ENCODE data around the gene SLC7A6.

The SLC7A6 gene

DNA sequence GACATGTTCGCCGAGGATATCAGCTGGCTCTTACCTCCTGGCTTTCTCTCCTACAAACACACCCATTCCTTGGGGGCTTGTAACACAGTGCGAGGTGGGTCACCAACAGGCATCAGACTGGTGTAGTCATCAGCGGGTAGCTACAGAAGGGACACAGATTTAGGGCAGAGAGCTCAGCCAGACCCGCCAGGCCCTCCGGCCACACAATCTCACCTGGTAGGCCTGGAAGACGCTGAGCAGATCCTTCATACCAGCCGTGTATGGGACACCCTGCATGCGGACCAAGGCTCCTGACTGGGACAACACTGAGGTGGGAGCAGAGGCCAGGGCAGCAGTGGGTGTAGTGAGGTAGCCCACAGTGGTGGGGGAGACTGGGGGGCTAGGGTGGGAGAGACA lies 34.2 kb upstream of the SLC7A6 start:
- TF ChIP-seq EZH2 (IDR thresholded peaks at IDR 0.05; ENCODE audit: borderline replicate concordance, low read depth, low read length, severe bottlenecking) = no peak
- TF ChIP-seq, protein P1, sequence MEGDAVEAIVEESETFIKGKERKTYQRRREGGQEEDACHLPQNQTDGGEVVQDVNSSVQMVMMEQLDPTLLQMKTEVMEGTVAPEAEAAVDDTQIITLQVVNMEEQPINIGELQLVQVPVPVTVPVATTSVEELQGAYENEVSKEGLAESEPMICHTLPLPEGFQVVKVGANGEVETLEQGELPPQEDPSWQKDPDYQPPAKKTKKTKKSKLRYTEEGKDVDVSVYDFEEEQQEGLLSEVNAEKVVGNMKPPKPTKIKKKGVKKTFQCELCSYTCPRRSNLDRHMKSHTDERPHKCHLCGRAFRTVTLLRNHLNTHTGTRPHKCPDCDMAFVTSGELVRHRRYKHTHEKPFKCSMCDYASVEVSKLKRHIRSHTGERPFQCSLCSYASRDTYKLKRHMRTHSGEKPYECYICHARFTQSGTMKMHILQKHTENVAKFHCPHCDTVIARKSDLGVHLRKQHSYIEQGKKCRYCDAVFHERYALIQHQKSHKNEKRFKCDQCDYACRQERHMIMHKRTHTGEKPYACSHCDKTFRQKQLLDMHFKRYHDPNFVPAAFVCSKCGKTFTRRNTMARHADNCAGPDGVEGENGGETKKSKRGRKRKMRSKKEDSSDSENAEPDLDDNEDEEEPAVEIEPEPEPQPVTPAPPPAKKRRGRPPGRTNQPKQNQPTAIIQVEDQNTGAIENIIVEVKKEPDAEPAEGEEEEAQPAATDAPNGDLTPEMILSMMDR (IDR thresholded peaks at IDR 0.05; ENCODE audit: borderline replicate concordance, extremely low read depth, low read length, poor library complexity, severe bottlenecking) = no peak
- no peak for DNase-seq
- ATAC-seq (ENCODE audit: insufficient read depth, low read depth) = no peak
- H3K36me3 ChIP-seq (ENCODE audit: insufficient read depth, low read length) = peaks cover 57% of the 10 kb centered on the region
- no peaks in the 10 kb centered on the region for H3K9me3 ChIP-seq (ENCODE audit: insufficient read depth, low read length, severe bottlenecking)
- H3K27me3 ChIP-seq (ENCODE audit: insufficient read depth, low read length, poor library complexity) = no peaks in the 10 kb centered on the region
- no peaks in the 10 kb centered on the region for H3K79me2 ChIP-seq (ENCODE audit: insufficient read depth, low read length)
- no peak overlapping the region for H2AFZ ChIP-seq (ENCODE audit: low read depth, low read length)
- H3K9ac ChIP-seq (ENCODE audit: low read depth, low read length) = no peak overlapping the region
- no peaks in the 10 kb centered on the region for H3K4me1 ChIP-seq (ENCODE audit: insufficient read depth, low read length)
- H3K27ac ChIP-seq (ENCODE audit: low read length) = no peak overlapping the region
- no peak overlapping the region for H3K4me2 ChIP-seq (ENCODE audit: insufficient read depth, low read length)
- H4K20me1 ChIP-seq (ENCODE audit: insufficient read depth, low read length) = peaks cover 12% of the 10 kb centered on the region
- no peak overlapping the region for H3K4me3 ChIP-seq (ENCODE audit: low read depth in 1 of 2, low read length in 2 of 2)

DNA sequence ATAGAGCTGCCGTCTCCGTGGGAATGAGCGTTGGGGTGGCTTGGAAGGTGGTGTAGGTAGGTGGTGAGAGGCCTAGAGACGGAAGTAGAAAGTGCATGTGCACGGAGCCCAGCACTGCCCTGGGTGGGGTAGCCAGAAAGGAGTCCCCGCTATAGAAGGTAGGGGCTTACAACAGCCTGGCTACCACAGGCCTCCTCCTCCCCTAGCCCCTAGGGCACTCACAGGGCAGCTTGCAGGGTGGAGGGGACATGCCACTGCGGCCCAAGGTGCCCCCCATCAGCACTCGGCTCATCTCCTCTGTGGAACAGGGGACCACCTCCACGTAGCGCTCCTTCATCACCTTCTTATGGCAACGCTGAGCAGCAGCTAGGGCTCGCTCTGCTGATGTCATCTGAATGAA lies 33.4 kb upstream of the SLC7A6 start:
- no peaks in the 10 kb centered on the region for H3K79me2 ChIP-seq (ENCODE audit: insufficient read depth, low read length)
- H3K9me3 ChIP-seq (ENCODE audit: insufficient read depth, low read length, severe bottlenecking) = no peaks in the 10 kb centered on the region
- H3K27me3 ChIP-seq (ENCODE audit: insufficient read depth, low read length, poor library complexity) = no peaks in the 10 kb centered on the region
- TF ChIP-seq EZH2 (IDR thresholded peaks at IDR 0.05; ENCODE audit: borderline replicate concordance, low read depth, low read length, severe bottlenecking) = no peak
- TF ChIP-seq, protein P1 (IDR thresholded peaks at IDR 0.05; ENCODE audit: borderline replicate concordance, extremely low read depth, low read length, poor library complexity, severe bottlenecking) = no peak
- DNase-seq (no peak), ATAC-seq (ENCODE audit: insufficient read depth, low read depth) (no peak)
- no peak overlapping the region for H3K4me2 ChIP-seq (ENCODE audit: insufficient read depth, low read length)
- H3K9ac ChIP-seq (ENCODE audit: low read depth, low read length) = no peak overlapping the region
- H2AFZ ChIP-seq (ENCODE audit: low read depth, low read length) = no peak overlapping the region
- H4K20me1 ChIP-seq (ENCODE audit: insufficient read depth, low read length) = peaks cover 12% of the 10 kb centered on the region
- peaks cover 56% of the 10 kb centered on the region for H3K36me3 ChIP-seq (ENCODE audit: insufficient read depth, low read length)
- no peak overlapping the region for H3K4me3 ChIP-seq (ENCODE audit: low read depth in 1 of 2, low read length in 2 of 2)
- no peak overlapping the region for H3K27ac ChIP-seq (ENCODE audit: low read length)
- no peaks in the 10 kb centered on the region for H3K4me1 ChIP-seq (ENCODE audit: insufficient read depth, low read length)

DNA sequence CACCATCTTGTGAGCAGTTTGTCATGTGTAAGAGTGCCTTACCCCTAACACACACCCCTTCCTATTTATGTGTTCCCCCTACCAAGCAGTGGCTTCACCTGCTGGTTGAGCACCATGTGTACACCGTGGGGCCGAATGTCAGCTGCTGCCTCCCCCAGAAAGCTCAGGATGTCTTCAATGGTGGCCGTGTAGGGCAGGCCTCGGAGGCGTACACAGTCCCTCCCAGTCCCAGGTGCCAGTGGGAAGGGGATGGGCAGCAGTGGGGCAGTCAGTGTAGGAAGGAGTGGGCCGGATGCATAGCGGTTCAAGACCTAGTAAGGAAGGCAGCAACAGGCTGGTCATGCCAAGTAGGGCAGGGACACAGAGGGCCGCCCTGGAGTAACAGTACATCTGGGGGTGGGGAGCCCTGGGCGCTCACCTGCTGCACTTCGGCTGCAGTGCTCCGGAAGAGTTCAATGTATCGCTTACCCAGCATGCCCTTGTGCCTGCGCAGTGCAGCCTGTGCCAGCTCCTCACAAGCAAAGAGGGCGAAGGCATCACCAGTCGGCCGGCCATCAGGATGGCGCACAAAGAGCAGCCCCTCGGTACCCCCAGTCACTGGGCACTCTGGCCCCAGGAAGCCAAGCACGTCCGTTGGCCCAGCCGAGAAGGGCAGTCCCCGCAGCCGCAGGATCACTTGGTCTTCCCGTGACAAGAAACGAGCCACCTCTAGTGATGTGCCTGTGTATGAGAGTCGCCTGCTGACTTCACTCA lies 32.8 kb upstream of the SLC7A6 start:
- TF ChIP-seq EZH2 (IDR thresholded peaks at IDR 0.05; ENCODE audit: borderline replicate concordance, low read depth, low read length, severe bottlenecking) = no peak
- TF ChIP-seq, protein P1 (IDR thresholded peaks at IDR 0.05; ENCODE audit: borderline replicate concordance, extremely low read depth, low read length, poor library complexity, severe bottlenecking) = no peak
- H3K4me1 ChIP-seq (ENCODE audit: insufficient read depth, low read length) = no peaks in the 10 kb centered on the region
- H3K9me3 ChIP-seq (ENCODE audit: insufficient read depth, low read length, severe bottlenecking) = no peaks in the 10 kb centered on the region
- H3K27ac ChIP-seq (ENCODE audit: low read length) = no peak overlapping the region
- no peaks in the 10 kb centered on the region for H3K79me2 ChIP-seq (ENCODE audit: insufficient read depth, low read length)
- no peak overlapping the region for H3K4me3 ChIP-seq (ENCODE audit: low read depth in 1 of 2, low read length in 2 of 2)
- DNase-seq (no peak), ATAC-seq (ENCODE audit: insufficient read depth, low read depth) (no peak)
- no peak overlapping the region for H3K4me2 ChIP-seq (ENCODE audit: insufficient read depth, low read length)
- H4K20me1 ChIP-seq (ENCODE audit: insufficient read depth, low read length) = peaks cover 12% of the 10 kb centered on the region
- no peaks in the 10 kb centered on the region for H3K27me3 ChIP-seq (ENCODE audit: insufficient read depth, low read length, poor library complexity)
- no peak overlapping the region for H3K9ac ChIP-seq (ENCODE audit: low read depth, low read length)
- peaks cover 50% of the 10 kb centered on the region for H3K36me3 ChIP-seq (ENCODE audit: insufficient read depth, low read length)
- H2AFZ ChIP-seq (ENCODE audit: low read depth, low read length) = no peak overlapping the region

Measured in DND-41 (cell line).